Endometrial microvascular endothelial cells (primary cell): ENCODE results near the gene DEFB114. TPM values are rescaled to one million over a fixed set of nuclear protein-coding genes. Genes with fewer than 3 reads are reported as not detected.

Experiments
- in situ Hi-C: cut with HindIII; loops from 2 replicates; pipeline ENCODE4 v1.10.0; 2017; ENCODE audit warnings: low sequenced_read_pairs, low pct_unique_long_range_greater_than_20kb; ENCODE audit errors: inconsistent ontology term
- total RNA-seq: library from RNA; depleted of rRNA; stranded (reverse); fragments of >200 nt; gene quantifications from one replicate; pipeline ENCODE4 v1.2.3, GENCODE V29; 2015; ENCODE audit errors: inconsistent ontology term

DEFB114 gene
- total RNA-seq, 1 donor from 2014 or later: not detected

DNA sequence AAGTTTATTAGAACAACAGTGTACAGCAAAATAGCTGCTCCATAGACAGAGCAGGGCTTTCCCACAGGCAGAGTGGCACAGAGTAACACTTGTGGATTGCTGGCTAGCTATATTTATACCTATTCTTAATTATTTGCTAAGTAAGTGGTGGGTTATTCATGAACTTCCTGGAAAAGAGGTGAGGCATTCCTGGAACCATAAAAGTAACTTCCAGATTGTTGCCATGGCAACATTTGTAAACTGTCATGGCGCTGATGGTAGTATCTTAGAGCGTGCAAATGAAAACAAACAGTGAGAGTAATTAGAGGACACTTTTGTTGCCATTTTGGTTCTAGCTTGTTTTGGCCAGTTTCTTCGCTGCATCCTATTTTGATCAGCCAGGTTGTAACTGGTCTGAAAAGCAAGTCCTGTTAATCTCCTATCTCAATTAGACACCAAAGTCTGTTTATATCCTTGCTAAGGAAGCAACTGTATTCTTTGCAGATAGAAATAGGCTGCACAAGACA, 23.9 kb downstream of the DEFB114 start:
- in situ Hi-C loops: no loop called here

DNA sequence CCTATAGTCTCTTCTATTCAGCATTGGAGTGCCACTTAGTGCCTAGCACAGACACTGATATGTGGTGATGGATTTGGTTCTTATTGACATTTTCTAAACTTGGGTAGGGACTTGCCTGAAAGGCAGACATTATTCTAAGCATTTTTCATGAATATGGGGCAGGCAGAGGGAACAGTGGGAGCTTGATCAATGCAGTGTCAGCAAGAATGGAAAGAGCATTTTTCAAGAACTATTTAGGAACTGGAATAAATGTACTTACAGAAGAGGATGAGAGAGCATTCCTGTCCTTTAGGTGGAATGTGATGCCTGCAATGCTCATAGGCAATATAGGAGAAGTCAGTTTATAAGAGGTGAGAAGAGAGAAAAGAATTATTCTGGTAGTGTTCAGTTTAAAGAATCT, 26.2 kb downstream of the DEFB114 start:
- in situ Hi-C loops: no loop called here

DNA sequence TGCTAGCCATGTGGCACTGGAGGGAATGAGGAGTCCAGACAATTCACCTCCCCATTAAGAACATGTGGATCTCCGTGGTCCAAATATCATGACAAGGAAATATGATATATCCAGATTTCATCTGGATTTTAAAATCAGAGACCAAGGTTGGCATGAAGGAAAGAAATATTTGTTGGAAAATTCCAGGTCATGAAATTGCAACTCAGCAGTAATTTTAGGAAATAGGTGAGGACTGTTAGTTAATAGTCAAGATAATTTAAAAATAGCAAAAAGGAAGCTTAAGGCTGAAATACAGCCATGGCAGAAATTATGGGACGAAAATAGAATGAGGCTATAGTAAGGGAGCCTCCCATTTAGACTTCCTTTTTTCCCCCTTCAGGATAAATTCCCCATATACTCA, 26.9 kb downstream of the DEFB114 start:
- in situ Hi-C loops: no loop called here

DNA sequence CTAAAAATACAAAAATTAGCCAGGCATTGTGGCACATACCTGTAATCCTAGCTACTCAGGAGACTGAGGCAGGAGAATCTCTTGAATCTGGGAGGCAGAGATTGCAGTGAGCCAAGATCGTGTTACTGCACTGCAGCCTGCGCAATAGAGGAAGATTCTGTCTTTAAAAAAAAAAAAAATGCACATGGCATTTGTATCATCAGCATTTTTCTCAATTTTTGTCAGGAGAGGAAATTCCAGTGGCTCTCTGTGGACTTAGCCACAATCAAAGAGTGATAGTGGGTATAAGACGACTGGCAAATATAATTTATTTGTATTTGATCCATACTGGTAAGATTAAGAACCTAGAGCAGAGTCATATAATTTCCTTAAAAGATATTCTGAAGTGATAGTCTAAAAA, 28.6 kb downstream of the DEFB114 start:
- in situ Hi-C loops: no loop called here

DNA sequence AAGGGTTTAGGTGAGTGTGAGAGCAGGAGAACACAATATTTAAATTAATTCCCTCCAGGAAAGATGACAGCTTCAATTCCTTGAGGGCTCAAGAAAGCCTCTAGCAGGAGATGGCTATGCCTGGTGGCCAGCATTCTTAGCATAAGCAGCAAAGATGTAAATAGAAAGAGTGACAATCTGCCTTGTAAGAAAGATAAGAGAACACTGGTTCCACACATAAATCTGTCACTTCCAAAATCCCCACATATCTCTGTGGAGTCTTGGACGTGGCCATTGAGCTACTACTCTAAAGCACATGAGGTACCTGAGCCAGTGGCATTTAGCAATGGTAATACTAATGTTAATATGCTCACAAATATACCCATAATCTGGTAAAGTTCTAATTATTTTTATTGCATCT, 29.2 kb downstream of the DEFB114 start:
- in situ Hi-C loops: no loop called here

DNA sequence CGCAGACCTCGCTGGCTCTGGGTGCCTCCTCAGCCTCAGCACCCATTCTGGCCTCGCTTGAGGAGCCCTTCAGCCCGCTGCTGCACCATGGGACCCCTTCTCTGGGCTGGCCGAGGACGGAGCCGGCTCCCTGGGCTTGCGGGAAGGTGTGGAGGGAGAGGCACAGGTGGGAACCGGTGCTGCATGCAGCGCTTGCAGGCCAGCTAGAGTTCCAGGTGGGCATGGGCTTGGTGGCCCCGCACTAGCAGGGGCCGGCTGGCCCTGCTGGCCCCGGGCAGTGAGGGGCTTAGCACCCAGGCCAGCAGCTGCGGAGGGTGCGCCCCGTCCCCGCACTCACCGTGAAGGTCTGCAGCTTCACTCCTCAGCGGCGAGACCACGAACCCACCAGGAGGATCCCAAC, 30.4 kb downstream of the DEFB114 start:
- in situ Hi-C loops: no loop called here

DNA sequence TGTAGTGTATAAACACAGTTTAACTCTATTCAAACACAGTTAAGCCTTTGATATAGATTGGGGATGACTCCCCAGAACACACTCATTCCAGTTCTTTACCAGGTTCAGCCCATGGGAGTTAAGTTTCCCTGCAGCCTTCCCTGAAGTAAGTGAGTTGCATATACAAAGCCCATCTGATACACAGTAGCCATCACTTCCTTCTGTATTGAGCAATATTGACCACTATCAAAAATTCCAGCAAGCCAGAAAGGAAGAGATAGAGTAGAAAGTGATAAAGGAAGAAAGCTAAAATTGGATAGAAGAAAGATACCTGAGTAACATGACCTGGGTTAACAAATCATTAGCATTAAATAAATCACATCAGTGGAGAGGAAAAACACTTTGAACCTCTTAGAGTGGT, 34.6 kb downstream of the DEFB114 start:
- in situ Hi-C loops: no loop called here

DNA sequence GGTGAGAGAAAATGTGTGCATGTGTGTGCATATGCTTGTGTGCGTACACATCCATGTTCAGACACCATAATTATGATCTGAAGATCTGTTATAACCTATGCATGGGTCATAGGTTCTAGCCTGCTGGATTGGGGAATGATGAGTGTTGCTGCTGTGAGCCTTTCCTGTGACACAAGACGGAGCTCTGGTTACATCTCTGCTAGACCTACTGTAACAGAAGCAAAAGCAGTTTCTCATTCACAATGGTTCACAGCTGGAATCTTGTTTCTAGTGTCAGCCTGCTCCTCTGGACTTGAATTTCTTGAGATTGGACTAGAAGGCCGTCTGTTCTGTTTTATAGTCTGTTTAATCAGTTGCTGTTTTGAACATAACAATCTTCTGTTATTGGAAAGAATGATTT, 40.1 kb downstream of the DEFB114 start:
- in situ Hi-C loops: no loop called here

DNA sequence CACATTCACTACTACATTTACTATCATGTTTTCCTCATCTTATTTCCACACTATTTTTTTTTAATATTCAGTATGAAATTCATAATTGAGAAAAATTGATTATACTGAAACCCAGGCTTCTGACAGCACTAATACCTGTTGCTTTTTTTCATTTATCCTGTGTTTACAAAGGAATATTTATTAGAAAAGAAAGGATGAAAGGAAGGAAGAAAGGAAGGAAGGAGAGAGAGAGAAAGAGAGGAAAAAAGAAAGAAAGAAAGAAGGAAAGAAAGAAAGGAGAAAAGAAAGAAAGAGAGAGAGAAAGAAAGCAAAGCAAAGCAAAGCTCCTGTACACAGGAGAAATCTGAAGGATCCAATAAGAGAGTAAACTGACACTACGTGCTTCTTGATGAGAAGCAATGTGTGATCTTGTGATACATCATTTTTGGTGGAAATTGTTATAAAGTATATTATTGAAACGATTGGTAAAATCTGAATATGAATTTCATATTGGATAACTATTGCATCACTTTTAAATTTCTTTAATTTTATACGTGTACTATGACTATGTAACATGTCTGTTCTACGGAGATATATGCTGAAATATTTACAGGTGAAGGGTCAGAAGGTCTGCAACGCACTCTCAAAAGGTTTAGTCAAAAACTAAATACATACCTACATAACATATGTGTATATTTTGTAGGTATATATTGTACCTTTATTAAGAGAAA, 43.9 kb downstream of the DEFB114 start:
- in situ Hi-C loops: no loop called here

DNA sequence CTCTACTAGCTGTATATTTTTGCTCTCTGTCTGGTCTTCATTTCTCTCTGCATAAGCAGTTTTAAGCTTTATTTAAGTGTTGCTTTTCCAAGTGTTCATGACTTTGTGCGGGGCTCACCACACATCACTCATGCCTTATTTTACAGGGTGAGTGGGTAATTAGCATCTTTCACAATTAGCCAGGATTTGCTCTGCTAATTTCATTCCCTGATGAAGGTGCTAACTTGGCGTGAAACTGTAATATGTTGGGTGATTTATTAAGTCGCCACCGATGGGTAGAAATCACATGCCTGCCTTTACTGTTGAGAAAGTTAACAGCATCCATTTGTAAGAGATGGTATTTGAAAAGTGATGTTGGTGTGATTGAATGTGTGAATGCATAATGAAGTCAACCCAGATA, 44.7 kb downstream of the DEFB114 start:
- in situ Hi-C loops: no loop called here

DNA sequence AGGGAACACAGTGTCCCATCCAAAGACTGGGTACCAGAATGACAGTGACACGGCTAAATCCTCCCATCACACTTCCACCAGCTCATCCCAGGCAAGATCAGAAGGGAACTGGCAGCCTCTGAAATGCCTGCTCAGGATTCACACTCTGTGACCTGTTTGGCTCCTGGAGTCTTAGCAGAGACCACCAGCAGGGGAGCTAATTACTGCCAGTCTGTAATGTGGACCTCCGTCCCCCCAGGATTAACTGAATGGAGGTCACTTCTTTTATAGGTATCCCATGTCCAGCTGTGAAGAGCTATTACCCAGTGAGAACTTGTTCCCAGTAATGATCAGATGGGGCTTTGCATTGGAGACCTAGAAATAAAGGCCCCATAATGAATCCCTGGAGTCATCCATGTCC, 45.2 kb downstream of the DEFB114 start:
- in situ Hi-C loops: no loop called here

DNA sequence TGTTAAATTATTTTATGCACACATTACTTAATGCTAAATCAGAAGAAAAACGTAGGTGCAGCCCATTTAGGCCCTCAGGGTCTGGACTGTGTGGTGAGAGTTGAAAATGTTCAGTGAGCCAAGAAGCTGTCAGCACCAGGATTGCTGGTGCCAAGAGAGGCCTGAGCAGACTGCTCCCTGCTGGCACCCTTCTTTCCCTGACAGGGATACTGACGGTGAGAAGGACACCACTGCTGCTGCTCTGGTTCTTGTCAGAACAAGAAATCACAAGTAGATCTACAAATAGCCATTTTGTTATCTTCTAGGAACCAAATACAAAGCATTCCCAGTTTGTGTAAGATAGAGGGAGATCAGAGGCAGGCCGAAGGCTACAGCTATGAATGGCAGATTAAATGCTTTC, 48.9 kb downstream of the DEFB114 start:
- in situ Hi-C loops: no loop called here

DNA sequence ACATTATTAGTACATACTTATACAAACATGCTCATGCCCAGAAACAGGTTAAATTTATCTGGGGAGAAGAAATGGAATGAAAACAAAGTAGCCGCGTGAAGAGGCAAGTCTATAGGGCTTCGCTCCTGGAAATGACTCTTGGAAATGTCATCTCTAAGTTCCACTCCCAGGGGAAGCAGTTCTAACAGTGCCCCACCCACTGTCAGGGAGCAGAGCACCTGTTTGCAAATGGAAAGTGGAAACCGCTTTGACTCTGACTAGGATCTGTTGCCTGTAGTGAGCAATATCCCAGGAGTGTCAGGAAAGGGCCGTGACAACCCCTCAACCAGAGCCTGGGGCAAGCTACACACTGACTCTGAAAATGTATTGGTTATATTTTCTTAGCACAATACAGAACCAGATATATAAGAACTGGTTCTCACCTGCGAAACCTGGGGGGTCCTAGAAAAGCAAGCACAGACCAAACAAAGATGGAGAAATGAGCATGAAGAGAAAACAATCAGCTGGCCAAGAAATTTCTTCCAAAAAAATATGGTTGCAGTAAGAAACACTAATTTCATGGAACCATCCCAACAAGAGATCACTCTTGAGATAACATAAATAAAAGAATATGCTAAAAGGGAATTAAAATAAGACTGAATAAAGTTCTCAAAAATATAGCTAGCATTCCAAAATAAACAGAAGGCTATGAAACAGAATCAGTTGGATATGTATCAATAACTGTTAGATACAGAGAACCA, 50.2 kb downstream of the DEFB114 start:
- in situ Hi-C loops: no loop called here

DNA sequence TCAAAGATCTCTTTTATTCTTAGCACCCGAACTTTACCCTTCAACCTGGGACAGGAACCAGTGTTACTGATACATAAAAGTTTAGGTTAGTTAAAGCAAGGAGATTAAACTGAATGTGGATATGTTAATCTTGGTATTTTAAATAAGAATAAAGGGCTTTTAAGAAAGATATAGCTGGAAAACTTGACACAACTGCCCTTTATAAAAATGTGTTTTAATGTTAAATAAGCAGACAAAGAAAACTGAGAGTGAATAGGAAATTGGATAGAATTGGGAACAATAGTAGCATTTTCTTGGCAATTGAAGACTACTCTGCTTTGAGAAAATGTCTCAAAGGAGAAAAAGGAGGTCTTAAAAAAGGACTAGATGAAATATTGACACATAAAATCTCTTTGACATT, 51.8 kb downstream of the DEFB114 start:
- in situ Hi-C loops: no loop called here

DNA sequence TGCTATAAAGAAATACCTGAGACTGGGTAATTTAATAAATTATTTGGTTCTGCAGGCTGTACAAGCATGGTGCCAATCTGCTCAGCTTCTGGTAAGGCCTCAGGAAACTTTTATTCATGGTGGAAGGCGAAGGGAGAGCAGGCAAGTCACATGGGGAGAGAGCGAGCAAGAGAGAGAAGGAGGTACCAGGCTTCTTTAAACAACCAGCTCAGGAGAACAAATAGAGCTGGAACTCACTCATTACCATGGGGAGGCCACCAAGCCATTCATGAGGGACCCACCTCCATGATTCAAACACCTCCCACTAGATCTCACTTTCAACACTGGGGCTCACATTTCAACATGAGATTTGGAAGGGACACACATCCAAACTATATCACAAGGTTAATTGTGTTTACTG, 52.7 kb downstream of the DEFB114 start:
- in situ Hi-C loops: no loop called here

Other genes with a start within 250 kb of the DEFB114 start
- not detected for gene CRISP3, start 219.8 kb downstream of the DEFB114 start, total RNA-seq
- gene PGK2, start 176.9 kb downstream of the DEFB114 start, total RNA-seq: not detected
- gene CRISP1, start 97.6 kb downstream of the DEFB114 start, total RNA-seq: not detected
- gene DEFB113, start 5.5 kb upstream of the DEFB114 start, total RNA-seq: not detected
- not detected for gene DEFB110, start 57.8 kb upstream of the DEFB114 start, total RNA-seq
- not detected for gene DEFB112, start 85.8 kb upstream of the DEFB114 start, total RNA-seq